T-helper 2 cell treated with Interferon-gamma antibody and Interleukin-4, amounts not matched to agents 5 μg/mL and 100 μg/mL, for 36 hours (primary cell): ENCODE data around the gene SLC16A4.

ENCODE experiments used
- DNase-seq: peaks from one replicate; pipeline ENCODE4 v3.0.0; 2021; ENCODE audit warnings: low spot score
- H3K27ac Mint-ChIP-seq: one replicate; pipeline ENCODE4 v1.8.0; 2021; ENCODE audit warnings: mild to moderate bottlenecking, mixed read lengths
- H3K27me3 Mint-ChIP-seq: one replicate; pipeline ENCODE4 v1.8.0; 2021; ENCODE audit warnings: low read depth, mixed read lengths
- H3K36me3 Mint-ChIP-seq: one replicate; pipeline ENCODE4 v1.8.0; 2021; ENCODE audit warnings: low read depth, mixed read lengths
- H3K4me1 Mint-ChIP-seq: one replicate; pipeline ENCODE4 v1.8.0; 2021; ENCODE audit warnings: low read depth, mixed read lengths
- H3K4me3 Mint-ChIP-seq: one replicate; pipeline ENCODE4 v1.8.0; 2022; ENCODE audit warnings: mild to moderate bottlenecking, moderate library complexity, mixed read lengths
- H3K9me3 Mint-ChIP-seq: one replicate; pipeline ENCODE4 v1.8.0; 2021; ENCODE audit warnings: mixed read lengths

SLC16A4 gene

DNA sequence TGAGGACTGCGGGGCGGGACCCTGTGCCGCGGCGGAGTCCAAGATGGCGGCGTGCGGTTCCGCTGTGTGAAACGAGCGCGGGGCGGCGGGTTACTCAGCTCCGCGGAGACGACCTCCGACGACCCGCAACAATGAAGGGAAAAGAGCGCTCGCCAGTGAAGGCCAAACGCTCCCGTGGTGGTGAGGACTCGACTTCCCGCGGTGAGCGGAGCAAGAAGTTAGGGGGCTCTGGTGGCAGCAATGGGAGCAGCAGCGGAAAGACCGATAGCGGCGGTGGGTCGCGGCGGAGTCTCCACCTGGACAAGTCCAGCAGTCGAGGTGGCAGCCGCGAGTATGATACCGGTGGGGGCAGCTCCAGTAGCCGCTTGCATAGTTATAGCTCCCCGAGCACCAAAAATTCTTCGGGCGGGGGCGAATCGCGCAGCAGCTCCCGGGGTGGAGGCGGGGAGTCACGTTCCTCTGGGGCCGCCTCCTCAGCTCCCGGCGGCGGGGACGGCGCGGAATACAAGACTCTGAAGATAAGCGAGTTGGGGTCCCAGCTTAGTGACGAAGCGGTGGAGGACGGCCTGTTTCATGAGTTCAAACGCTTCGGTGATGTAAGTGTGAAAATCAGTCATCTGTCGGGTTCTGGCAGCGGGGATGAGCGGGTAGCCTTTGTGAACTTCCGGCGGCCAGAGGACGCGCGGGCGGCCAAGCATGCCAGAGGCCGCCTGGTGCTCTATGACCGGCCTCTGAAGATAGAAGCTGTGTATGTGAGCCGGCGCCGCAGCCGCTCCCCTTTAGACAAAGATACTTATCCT is 51.2 kb downstream of the SLC16A4 start:
- H3K36me3 Mint-ChIP-seq, result peaks cover 47% of the 10 kb centered on the region
- no peak overlapping the region for H3K27ac Mint-ChIP-seq
- H3K4me1 Mint-ChIP-seq, result peaks cover 61% of the 10 kb centered on the region
- no peaks in the 10 kb centered on the region for H3K27me3 Mint-ChIP-seq
- peak; percentile 60 for DNase-seq
- H3K9me3 Mint-ChIP-seq, result no peaks in the 10 kb centered on the region
- no peak overlapping the region for H3K4me3 Mint-ChIP-seq

DNA sequence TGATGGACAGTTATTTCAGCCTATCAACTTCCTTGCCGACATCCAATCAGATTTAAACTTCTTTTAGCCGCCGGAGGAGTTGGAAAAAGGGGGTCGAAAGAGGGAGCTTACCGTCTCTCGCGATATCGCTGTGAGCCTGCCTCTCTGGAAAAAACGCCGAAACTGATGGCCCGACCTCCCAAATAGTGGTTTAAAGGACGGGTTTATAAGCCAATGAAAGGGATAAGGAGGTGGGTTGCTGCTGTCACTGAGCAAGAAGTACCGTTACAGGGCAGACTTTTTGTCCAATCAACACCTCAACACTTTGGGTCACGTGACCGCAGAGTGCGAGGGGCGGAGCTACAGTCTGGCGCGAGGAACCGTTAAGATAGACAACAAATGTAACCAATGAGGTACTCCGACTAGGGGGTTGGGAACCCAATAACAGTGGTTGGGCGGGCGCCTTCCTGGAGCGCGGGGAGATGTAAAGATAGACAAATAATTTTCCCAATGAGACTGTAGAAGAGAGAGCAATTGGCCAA is 51.9 kb downstream of the SLC16A4 start, which contains the start of gene RBM15:
RBM15 (plus strand) TSS at position 492 of the 521 bp plus-strand sequence; CDS start at position 521, 29 bp downstream.
- H3K27me3 Mint-ChIP-seq, result no peaks in the 10 kb centered on the region
- H3K4me3 Mint-ChIP-seq, result no peak within 1 kb of the TSS
- H3K36me3 Mint-ChIP-seq, result peaks cover 42% of the 10 kb centered on the region
- H3K27ac Mint-ChIP-seq, result no peak within 1 kb of the TSS
- peak; percentile 98 for DNase-seq
- H3K4me1 Mint-ChIP-seq, result peaks cover 56% of the 10 kb centered on the region
- no peaks in the 10 kb centered on the region for H3K9me3 Mint-ChIP-seq

DNA sequence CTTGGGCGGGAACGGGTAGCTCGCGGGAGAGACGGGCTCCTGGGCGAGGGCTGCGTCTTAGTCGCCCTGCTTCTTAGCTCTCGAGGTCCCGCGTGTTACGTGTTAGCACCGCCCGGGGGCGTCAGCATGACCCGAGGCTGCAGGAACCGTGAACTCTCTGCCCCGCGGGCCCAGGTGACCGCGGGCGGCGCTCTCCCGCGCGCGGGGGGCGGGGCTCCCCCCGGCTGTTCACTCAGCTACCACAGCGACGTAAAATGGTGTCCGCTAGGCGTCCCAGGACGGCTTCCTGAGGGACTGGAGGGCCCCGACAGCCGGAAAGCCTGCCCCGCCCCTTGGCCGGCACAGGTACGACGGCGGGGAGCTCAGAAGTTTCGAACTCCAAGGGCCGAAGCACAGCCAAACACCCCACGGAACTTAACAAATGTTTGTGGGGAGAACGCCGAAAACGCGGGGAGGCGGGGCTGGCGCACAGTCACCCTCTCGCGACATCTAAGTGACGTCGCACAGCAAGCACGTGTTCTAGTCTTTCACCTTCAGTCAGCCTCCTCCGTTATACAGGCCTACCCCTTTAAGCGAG is 52.4 kb downstream of the SLC16A4 start:
- H3K27me3 Mint-ChIP-seq, result no peaks in the 10 kb centered on the region
- H3K36me3 Mint-ChIP-seq, result peaks cover 37% of the 10 kb centered on the region
- H3K4me3 Mint-ChIP-seq, result no peak overlapping the region

DNA sequence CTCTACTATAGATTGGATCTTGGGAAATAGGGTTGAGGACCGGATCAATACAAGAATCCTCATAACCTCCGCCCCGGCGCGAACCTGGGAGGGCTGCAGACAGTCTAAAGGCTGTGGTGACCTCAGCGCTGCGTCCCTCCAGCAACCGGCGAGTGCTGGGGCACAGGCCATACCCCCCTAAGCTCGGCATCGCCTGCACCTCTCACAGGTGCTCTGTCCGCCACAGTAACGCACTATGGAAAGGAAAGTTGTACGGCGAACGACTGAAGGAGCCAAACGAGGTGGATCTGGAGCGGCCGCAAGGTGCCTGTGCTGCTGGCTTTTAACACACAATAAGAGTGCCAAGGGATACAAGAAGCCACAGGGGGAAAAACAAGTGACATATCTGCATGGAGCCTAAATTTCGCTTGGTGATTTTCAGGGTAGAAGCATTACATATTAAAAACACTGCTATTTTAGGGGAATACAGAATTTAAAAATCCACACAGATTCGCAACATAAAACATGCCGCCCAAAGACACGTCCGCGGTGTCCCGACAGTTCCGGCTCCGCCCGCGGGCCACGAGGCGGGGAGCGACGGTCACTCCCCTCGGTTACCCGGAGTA is 53.0 kb downstream of the SLC16A4 start:
- peak; percentile 42 for DNase-seq
- Mint-ChIP-seq H3K27me3 (no peaks in the 10 kb centered on the region), H3K9me3 (no peaks in the 10 kb centered on the region), H3K27ac (no peak overlapping the region), H3K36me3 (peaks cover 31% of the 10 kb centered on the region), H3K4me1 (peaks cover 46% of the 10 kb centered on the region), H3K4me3 (no peak overlapping the region)

More for the DNA sequence above, 52.4 kb downstream of the SLC16A4 start:
- Mint-ChIP-seq H3K9me3 (no peaks in the 10 kb centered on the region), H3K27ac (no peak overlapping the region), H3K4me1 (peaks cover 51% of the 10 kb centered on the region)
- peak; percentile 94 for DNase-seq

DNA sequence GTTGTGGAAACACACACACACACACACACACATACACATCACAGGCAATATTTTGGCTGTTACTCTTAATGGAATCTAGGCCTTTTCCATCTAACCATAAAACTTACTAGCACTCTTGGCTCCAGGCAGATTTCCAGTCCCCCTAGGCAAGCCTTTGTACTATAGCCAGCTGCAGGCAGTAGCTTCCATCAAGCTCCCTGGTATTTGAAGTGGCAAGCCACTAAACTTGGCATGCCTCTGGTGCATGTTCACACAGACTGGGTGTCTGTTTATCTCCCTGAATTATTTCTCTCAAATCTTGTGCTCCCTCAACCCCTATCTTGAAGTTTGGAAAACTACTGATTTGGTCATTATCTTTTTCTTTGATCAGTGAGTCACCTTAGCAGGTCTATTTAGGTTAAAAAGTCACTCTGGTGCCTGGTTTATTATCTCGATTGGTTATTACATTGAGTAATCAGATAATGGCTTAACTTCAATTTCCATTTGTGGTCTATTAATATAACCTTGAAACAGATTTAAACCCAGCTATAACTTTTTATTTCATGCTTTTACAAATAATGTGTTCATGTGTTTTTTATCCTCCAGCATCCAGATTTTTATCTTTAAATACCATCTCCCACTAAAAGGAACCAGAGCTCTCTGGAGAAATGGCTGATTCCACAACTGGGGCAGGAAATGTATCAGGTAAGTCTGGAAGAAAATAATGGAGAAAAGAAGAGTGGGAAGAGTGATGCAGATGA is 54.4 kb downstream of the SLC16A4 start:
- peak overlapping the region; percentile 87 for H3K27ac Mint-ChIP-seq
- DNase-seq, result no peak
- no peaks in the 10 kb centered on the region for H3K27me3 Mint-ChIP-seq
- peak overlapping the region; percentile 83 for H3K4me3 Mint-ChIP-seq
- H3K9me3 Mint-ChIP-seq, result no peaks in the 10 kb centered on the region
- peaks cover 33% of the 10 kb centered on the region for H3K4me1 Mint-ChIP-seq
- peaks cover 18% of the 10 kb centered on the region for H3K36me3 Mint-ChIP-seq

DNA sequence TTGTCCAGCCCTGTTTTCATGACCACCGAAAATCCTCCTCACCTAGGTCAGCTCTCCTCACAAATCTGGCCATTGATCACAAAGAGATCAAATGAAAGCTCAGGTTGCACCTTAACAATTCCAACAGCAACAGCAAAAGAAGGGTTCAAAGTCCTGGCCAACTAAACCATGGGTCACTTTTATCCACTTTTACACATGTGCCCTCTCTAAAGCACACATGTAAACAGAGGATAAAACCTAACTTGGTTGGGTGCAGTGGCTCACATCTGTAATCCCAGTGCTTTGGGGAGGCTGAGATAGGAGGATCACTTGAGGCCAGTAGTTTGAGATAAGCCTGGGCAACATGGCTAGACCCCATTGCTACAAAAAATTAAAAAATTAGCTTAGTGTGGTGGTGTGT is 55.6 kb downstream of the SLC16A4 start:
- Mint-ChIP-seq H3K9me3 (no peaks in the 10 kb centered on the region), H3K27ac (no peak overlapping the region), H3K4me1 (peaks cover 22% of the 10 kb centered on the region), H3K27me3 (no peaks in the 10 kb centered on the region), H3K4me3 (no peak overlapping the region), H3K36me3 (peaks cover 5% of the 10 kb centered on the region)
- no peak for DNase-seq

DNA sequence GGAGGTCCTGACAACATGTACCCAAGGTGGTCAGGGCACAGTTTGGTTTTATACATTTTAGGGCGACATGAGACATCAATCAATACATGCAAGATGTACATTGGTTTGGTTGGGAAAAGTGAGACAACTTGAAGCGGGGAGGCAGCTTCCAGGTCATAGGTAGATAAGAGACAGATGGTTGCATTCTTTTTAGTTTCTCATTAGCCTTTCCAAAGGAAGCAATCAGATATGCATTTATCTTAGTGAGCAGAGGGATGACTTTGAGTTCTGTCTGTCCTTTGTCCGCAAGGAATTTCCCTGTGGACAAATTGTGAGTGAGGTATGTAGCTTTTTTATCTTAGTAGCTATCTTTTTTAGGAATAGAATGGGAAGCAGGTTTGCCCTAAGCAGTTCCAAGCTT is 62.1 kb downstream of the SLC16A4 start:
- Mint-ChIP-seq H3K4me3 (no peak overlapping the region), H3K36me3 (no peaks in the 10 kb centered on the region)

DNA sequence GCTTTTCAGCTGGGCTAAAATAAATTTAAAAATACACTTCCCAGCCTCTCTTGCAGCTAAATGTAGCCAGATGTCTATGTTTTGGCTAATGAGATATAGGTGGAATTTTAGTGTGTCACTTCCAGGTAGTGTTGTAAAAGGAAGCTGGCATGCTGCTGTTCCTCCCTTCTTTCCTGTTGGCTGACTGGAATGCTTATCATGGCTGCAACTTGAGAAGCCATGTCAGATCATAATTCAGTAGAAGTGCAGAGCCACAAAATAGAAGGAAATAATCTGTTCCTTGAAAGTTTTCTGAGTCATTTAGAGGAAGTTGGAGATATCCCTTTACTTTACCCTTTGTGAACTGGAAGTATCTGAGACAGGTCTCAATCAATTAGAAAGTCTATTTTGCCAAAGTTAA is 62.6 kb downstream of the SLC16A4 start:
- Mint-ChIP-seq H3K4me1 (no peaks in the 10 kb centered on the region), H3K9me3 (no peaks in the 10 kb centered on the region), H3K36me3 (no peaks in the 10 kb centered on the region), H3K27ac (no peak overlapping the region), H3K27me3 (peaks cover 8% of the 10 kb centered on the region), H3K4me3 (no peak overlapping the region)
- no peak for DNase-seq

More for the DNA sequence above, 62.1 kb downstream of the SLC16A4 start:
- Mint-ChIP-seq H3K9me3 (no peaks in the 10 kb centered on the region), H3K27ac (no peak overlapping the region), H3K27me3 (peaks cover 7% of the 10 kb centered on the region), H3K4me1 (no peaks in the 10 kb centered on the region)
- DNase-seq, result no peak

DNA sequence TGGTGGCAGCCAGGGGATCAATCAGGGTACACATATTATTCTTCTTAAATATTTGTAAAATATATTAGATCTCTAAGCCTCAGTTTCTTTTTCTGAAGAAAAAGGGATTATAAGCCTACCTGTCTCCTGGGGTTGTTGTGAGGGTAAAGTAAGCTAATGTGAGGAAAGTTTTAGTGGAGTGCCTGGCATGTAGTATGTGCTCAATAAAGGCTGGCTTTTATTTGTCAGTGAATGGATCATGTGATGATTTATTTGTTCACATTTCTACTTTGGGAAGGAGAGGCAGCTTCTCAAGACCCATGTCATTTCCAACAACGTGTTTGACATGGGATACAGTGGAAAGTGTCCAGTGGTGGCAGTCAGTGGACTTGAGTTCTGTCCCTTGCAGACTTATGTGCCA is 64.0 kb downstream of the SLC16A4 start:
- Mint-ChIP-seq H3K36me3 (no peaks in the 10 kb centered on the region), H3K4me3 (no peak overlapping the region), H3K9me3 (no peaks in the 10 kb centered on the region), H3K4me1 (no peaks in the 10 kb centered on the region), H3K27ac (no peak overlapping the region), H3K27me3 (peaks cover 13% of the 10 kb centered on the region)
- no peak for DNase-seq

DNA sequence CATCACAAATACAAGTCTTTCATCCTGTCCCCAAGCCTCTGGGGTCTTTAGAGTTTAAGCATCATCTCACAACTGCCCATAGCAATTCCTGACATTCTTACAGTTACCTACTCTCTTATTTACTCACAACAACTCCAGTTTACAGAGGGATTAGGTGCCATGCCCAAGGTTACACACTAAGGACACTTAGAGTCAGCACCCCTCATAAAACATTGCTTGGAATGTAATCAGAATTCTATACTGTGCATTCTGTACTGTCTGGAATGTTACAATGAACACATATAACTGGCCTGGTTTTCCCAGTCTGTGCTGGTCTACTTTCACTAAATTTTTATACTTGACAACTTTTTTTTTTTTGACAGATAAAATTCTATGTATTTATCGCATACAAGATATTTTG is 66.2 kb downstream of the SLC16A4 start:
- no peak for DNase-seq
- H3K9me3 Mint-ChIP-seq, result no peaks in the 10 kb centered on the region
- H3K4me3 Mint-ChIP-seq, result no peak overlapping the region
- H3K27ac Mint-ChIP-seq, result no peak overlapping the region
- peaks cover 17% of the 10 kb centered on the region for H3K27me3 Mint-ChIP-seq
- no peaks in the 10 kb centered on the region for H3K36me3 Mint-ChIP-seq
- H3K4me1 Mint-ChIP-seq, result no peaks in the 10 kb centered on the region

DNA sequence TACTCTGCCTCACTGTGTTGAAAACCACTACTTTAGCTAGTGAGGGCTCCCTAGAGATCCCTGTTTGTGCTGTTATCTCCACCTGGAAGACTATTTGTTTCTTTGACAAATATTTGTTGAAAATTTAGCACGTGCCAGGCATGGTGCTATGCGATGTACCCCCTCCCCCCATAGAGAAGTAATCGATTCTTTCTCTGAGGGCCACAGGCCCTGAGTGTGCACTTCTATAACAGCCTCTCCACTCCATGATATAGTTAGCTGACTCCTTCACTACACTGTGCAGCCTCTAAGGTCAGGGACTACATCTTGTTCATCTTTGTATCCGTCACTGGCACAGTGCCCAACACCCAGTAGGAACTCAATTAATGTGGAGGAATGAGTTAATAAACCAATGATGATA is 69.0 kb downstream of the SLC16A4 start:
- Mint-ChIP-seq H3K4me3 (no peak overlapping the region), H3K36me3 (no peaks in the 10 kb centered on the region), H3K27ac (no peak overlapping the region), H3K4me1 (no peaks in the 10 kb centered on the region), H3K27me3 (peaks cover 19% of the 10 kb centered on the region), H3K9me3 (no peaks in the 10 kb centered on the region)
- no peak for DNase-seq

DNA sequence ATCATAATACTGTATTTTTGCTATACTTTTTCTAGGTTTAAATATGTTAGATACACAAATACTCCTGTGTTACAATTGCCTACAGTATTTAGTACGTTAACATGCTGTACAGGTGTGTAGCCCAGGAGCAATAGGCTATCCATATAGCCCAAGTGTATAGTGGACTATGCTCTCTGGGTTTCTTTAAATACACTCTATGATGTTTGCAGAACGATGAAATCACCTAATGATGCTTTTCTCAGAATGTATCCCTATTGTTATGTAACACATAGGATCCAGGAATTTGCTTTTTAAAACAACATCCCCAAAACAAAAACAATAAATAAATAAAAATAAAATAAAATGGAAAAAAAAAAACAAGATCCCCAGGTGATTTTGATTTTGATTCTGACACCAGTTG is 69.8 kb downstream of the SLC16A4 start:
- Mint-ChIP-seq H3K27me3 (peaks cover 18% of the 10 kb centered on the region), H3K36me3 (no peaks in the 10 kb centered on the region), H3K4me3 (no peak overlapping the region), H3K27ac (no peak overlapping the region), H3K9me3 (no peaks in the 10 kb centered on the region), H3K4me1 (no peaks in the 10 kb centered on the region)
- DNase-seq, result no peak

DNA sequence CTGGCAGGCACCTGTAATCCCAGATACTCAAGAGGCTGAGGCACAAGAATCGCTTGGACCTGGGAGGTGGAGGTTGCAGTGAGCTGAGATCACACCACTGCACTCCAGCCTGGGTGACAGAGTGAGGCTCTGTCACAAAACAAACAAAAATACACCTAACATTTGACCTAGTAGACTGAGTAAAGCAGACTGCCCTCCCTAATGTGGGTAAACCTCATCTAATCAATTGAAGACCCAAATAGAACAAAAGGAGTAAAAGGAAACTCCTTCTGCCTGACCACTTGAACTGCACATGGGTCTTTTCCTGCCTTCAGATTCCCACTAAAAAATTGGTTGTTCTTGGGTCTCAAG is 70.7 kb downstream of the SLC16A4 start:
- DNase-seq, result no peak
- Mint-ChIP-seq H3K9me3 (no peaks in the 10 kb centered on the region), H3K4me3 (no peak overlapping the region), H3K27me3 (peaks cover 18% of the 10 kb centered on the region), H3K27ac (no peak overlapping the region), H3K4me1 (no peaks in the 10 kb centered on the region), H3K36me3 (no peaks in the 10 kb centered on the region)
